ENCODE results near the gene SLAIN2. TPM values are rescaled to one million over a fixed set of nuclear protein-coding genes. Genes with fewer than 3 reads are reported as not detected.
"Not testable (repeated sequence)": the region's sequence is repeated elsewhere in the genome, so short reads cannot be mapped to it uniquely, and the experiment has no call there.

Gene SLAIN2
- total RNA-seq, 1 donor from 2014 or later = 132 TPM

DNA sequence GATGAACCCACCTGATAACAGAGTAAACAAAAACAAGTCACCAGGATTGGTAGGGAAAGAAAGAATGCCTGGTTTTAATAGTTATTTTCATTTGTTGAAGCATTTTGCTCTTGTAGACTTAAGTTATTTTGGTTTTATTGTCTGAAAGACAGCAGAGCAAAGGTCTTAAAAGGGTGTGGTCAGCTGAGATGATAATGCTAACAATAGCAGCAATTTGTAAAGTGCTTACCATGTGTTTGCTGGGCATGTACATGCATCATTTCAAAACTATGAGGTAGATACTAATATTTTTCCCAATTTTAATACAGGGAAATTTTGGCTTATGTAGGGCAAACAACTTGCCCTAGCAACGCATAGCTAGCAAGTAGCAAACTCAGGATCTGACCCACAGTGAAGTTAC is 95.0 kb downstream of the SLAIN2 start:
- H3K27ac ChIP-seq (replicated peaks) = no peak overlapping the region
- TF ChIP-seq, protein P1, sequence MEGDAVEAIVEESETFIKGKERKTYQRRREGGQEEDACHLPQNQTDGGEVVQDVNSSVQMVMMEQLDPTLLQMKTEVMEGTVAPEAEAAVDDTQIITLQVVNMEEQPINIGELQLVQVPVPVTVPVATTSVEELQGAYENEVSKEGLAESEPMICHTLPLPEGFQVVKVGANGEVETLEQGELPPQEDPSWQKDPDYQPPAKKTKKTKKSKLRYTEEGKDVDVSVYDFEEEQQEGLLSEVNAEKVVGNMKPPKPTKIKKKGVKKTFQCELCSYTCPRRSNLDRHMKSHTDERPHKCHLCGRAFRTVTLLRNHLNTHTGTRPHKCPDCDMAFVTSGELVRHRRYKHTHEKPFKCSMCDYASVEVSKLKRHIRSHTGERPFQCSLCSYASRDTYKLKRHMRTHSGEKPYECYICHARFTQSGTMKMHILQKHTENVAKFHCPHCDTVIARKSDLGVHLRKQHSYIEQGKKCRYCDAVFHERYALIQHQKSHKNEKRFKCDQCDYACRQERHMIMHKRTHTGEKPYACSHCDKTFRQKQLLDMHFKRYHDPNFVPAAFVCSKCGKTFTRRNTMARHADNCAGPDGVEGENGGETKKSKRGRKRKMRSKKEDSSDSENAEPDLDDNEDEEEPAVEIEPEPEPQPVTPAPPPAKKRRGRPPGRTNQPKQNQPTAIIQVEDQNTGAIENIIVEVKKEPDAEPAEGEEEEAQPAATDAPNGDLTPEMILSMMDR (IDR thresholded peaks at IDR 0.05; ENCODE audit: borderline replicate concordance) = no peak
- H3K27me3 ChIP-seq (ENCODE audit: low read depth) = no peaks in the 10 kb centered on the region
- intact Hi-C loops (cut with micrococcal nuclease) = no loop called here
- H3K9me3 ChIP-seq (replicated peaks) = no peaks in the 10 kb centered on the region
- H3K4me1 ChIP-seq = peaks cover 7% of the 10 kb centered on the region
- no peak for DNase-seq
- H3K4me3 ChIP-seq = no peak overlapping the region
- no peaks in the 10 kb centered on the region for H3K36me3 ChIP-seq

DNA sequence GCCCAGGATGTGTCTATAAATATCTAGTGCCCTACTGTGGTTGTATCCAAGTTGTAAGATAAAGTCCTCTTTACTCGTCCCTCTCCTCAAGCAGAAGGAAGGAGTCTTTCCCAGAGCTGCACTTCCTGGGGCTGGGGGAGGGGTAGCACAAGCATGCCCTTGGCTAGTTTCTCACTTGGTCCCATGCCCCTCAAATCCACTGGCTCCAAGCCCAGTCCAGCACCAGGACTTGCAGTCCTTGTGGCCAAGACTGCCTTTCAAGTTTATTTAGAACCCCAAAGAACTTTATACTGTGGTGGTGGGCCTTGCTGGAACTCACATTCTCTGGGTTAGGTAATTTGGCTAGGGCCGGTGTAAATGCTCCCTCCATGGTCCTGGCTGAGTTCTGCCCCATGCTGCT is 98.7 kb downstream of the SLAIN2 start:
- intact Hi-C loops (cut with micrococcal nuclease) = no loop called here

DNA sequence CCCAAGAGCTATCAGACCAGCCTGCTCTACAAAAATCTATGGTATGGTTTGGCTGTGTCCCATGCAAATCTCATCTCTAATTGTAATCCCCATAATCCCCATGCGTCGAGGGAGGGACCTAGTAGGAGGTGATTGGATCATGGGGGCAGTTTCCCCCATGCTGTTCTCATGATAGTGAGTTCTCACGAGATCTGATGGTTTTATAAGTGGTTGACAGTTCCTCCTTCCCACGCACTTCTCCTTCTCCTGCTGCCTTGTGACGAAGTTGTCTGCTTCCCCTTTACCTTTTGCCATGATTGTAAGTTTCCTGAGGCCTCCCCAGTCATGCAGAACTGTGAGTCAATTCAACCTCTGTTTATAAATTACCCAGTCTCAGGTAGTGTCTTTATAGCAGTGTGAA is 99.6 kb downstream of the SLAIN2 start:
- H3K9me3 ChIP-seq (replicated peaks); DNase-seq; H3K27ac ChIP-seq (replicated peaks); H3K36me3 ChIP-seq; H3K27me3 ChIP-seq (ENCODE audit: low read depth); H3K4me3 ChIP-seq; H3K4me1 ChIP-seq; intact Hi-C loops (cut with micrococcal nuclease): not testable (repeated sequence)

More for the DNA sequence above, 98.7 kb downstream of the SLAIN2 start:
- TF ChIP-seq, protein P1 (IDR thresholded peaks at IDR 0.05; ENCODE audit: borderline replicate concordance) = no peak
- H3K27ac ChIP-seq (replicated peaks) = no peak overlapping the region
- no peaks in the 10 kb centered on the region for H3K9me3 ChIP-seq (replicated peaks)
- no peak overlapping the region for H3K4me3 ChIP-seq
- no peaks in the 10 kb centered on the region for H3K36me3 ChIP-seq
- peaks cover 7% of the 10 kb centered on the region for H3K4me1 ChIP-seq
- DNase-seq = no peak
- no peaks in the 10 kb centered on the region for H3K27me3 ChIP-seq (ENCODE audit: low read depth)

DNA sequence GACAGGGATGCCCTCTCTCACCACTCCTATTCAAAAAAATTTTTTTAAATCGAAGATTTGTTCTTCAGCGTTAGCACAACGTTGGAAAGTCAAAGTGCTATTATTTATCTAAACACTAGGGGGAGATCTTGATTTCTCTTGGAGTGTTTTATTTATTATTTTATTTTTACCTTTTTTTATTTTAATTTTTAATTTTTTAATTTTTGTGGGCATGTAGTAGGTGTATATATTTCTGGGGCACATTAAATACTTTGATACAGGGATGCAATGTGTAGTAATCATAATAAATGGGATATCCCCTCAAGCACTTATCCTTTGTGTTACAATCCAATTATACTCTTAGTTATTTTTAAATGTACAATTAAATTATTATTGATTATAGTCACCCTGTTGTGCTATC is 104.4 kb downstream of the SLAIN2 start:
- no peak overlapping the region for H3K27ac ChIP-seq (replicated peaks)
- TF ChIP-seq, protein P1 (IDR thresholded peaks at IDR 0.05; ENCODE audit: borderline replicate concordance) = peak; percentile 70
- no peaks in the 10 kb centered on the region for H3K4me1 ChIP-seq
- H3K36me3 ChIP-seq = no peaks in the 10 kb centered on the region
- no peak for DNase-seq
- intact Hi-C loops (cut with micrococcal nuclease) = loop anchor here (5.0 kb wide), 1 partner anchor 517 kb away; no protein-coding TSS in a partner anchor
- H3K9me3 ChIP-seq (replicated peaks) = no peaks in the 10 kb centered on the region
- H3K4me3 ChIP-seq = no peak overlapping the region
- H3K27me3 ChIP-seq (ENCODE audit: low read depth) = no peaks in the 10 kb centered on the region

DNA sequence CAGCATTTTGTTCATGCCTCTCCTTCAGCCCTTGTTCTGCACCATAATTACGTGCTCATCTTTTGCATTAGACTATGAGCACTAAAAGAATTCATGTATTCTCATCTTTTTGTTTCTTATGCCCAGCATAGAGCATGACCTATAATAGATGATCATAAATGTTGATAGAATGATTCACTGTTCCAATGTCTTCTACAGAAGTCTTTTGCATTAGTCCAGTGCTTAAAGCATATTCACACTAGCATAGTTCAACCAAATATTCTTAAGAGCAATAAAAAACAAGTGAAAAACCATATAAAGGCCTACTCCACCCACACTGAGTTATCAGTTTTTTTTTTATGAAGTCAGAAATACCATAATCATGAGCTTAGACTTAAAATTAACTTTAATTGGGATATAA is 105.3 kb downstream of the SLAIN2 start:
- no peak overlapping the region for H3K4me3 ChIP-seq
- intact Hi-C loops (cut with micrococcal nuclease) = loop anchor here (5.0 kb wide), 1 partner anchor 516 kb away; no protein-coding TSS in a partner anchor
- H3K36me3 ChIP-seq = no peaks in the 10 kb centered on the region
- no peak overlapping the region for H3K27ac ChIP-seq (replicated peaks)
- DNase-seq = no peak
- no peaks in the 10 kb centered on the region for H3K9me3 ChIP-seq (replicated peaks)
- no peaks in the 10 kb centered on the region for H3K27me3 ChIP-seq (ENCODE audit: low read depth)
- TF ChIP-seq, protein P1 (IDR thresholded peaks at IDR 0.05; ENCODE audit: borderline replicate concordance) = no peak
- H3K4me1 ChIP-seq = no peaks in the 10 kb centered on the region

DNA sequence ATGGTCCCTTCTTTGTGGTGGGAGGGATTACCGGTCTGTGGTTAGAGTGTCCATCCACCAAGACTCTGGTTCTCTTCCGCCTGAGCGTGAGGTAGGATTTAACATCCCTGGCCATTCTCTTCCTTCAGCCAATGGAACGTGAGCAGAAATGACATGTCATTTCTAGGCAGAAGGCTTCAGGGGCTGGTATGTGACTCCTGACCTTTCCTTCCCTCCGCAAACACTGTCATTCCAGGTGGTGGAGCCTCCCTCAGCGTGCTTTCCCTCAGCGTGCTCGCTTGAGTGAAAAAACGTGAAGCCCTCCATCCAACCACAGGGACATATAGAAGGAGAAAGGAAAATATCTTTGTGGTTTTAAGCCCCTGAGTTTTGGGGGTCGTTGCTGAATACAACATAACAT is 107.8 kb downstream of the SLAIN2 start:
- no peaks in the 10 kb centered on the region for H3K9me3 ChIP-seq (replicated peaks)
- intact Hi-C loops (cut with micrococcal nuclease) = loop anchor here (5.0 kb wide), 1 partner anchor 513 kb away; no protein-coding TSS in a partner anchor
- DNase-seq = no peak
- TF ChIP-seq, protein P1 (IDR thresholded peaks at IDR 0.05; ENCODE audit: borderline replicate concordance) = no peak
- H3K27ac ChIP-seq (replicated peaks) = no peak overlapping the region
- no peaks in the 10 kb centered on the region for H3K4me1 ChIP-seq
- no peak overlapping the region for H3K4me3 ChIP-seq
- H3K36me3 ChIP-seq = no peaks in the 10 kb centered on the region
- H3K27me3 ChIP-seq (ENCODE audit: low read depth) = no peaks in the 10 kb centered on the region
